GM19025 (cell line): ENCODE data around the gene CMTM8.

Experiments
- ATAC-seq: cut with Tn5 transposase; IDR thresholded peaks from one replicate; pipeline ENCODE4 v1.9.1; 2021; ENCODE audit warnings: mild to moderate bottlenecking, low read depth, moderate library complexity; ENCODE audit not compliant: unreplicated experiment

The CMTM8 gene

GRCh38 chr3:32325927-32326326 is 87.4 kb downstream of the CMTM8 start:
- no peak for ATAC-seq

DNA sequence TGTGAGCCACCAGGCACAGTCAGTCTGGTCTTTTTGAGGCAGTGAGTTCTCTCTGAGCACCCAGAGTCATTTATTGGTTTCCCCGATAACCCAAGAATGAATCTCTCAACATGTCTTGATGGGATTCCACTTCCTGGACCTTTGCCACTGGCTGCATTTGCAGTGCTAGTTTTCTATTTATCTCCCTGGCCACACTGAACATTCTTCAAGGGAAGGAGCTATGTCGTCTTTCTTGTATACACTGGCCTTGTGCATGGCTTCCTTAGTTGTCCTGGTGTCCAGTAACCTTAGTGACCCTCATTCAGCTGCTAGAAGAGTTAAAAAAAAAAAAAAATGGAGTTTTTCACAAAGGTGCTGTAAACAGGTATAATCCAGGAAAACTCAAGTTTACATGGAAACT is 88.3 kb downstream of the CMTM8 start:
- ATAC-seq: no peak

DNA sequence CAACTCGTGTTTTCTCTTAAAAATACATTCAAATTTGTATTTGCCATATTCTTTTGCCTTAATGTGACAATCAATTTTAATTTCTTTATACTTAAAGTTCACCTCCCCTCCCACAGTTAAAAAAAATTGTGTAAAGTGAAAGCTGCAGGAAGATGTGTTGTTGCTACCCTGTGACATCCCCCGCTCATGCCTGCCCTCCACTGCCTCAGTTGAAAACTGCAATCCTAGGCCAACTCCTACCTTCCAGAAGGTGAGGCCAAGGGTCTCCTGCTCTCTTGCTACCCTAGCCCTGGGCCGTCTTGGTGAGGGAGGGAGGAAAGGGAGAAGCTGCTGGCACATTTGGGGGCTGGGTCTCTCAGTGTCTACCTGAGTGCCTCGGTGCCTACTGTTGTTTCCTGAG is 96.2 kb downstream of the CMTM8 start:
- no peak for ATAC-seq

DNA sequence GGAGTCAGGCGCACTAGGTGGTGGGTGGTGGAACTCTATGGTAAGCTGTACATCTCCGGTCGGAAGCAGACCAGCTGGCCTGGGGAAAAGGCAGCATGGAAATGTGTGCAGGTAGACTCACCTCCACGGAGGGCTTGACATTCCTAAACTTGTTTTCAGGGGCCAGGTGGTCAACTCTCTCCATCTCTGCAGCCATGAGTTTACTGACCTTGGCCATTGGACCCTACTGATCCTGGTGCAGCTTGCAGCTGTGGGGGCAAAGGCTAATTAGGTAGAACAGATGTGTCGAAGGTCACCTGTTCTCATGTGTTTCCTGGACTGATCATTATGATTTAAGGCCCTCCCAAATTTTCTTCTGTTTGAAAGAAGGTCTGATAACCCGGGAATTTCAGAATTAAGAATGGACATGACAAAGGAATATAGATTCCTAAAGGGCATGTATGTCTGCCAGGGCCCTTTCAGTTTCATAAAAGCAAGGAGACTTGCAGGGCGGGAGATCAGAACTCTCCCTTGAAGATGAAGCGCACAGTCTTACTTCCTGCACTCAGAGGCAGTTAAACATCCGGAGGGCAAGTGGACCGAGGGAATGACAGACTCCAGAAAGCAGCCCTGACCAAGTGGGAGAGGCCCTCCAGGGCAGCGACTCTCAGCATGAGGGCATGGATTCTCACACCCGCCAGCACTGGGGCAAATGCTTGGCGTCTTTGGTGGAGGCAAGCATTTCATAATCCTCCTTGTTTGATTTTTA is 97.1 kb downstream of the CMTM8 start:
- no peak for ATAC-seq

- ATAC-seq: no peak
Observed at GRCh38 chr3:32336113-32336498, 97.6 kb downstream of the CMTM8 start.

DNA sequence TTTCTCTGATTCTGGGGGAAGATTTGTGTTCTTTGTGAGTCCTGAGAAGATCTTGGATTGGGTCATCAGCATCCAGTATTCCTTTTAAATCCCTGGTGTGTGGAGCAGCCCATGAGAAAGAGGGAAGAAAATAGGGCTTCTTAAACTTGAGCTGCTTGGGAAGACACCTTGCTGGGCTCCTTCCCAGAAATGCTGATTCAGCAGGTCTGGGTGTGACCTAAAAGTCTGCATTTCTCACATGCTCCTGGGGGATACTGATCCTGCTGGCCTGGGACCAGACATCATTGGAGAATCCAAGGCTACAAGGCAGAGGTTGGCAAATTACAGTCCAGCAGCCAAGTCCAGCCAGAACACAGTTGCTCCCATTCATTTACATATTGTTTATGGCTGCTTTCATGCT is 99.0 kb downstream of the CMTM8 start:
- ATAC-seq: no peak

DNA sequence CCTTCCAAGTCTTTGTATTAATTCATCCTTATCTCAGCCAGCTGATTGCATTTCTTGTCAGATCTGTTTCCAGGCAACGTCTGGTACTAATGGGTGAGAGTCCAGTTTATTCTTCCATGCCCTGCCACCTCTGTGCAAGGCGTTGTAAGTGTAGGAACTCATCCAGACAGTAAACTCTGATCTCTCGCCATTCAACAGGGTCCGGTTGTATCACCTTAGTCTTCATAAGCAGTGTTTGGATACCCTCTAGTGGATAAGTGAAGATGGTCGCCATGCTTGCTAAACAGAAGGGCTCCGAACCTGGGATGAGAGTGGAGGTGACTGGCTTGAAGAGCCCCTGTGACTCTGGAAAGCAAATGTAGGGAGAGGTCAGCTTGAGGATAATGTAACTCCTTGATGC is 101.6 kb downstream of the CMTM8 start:
- no peak for ATAC-seq

DNA sequence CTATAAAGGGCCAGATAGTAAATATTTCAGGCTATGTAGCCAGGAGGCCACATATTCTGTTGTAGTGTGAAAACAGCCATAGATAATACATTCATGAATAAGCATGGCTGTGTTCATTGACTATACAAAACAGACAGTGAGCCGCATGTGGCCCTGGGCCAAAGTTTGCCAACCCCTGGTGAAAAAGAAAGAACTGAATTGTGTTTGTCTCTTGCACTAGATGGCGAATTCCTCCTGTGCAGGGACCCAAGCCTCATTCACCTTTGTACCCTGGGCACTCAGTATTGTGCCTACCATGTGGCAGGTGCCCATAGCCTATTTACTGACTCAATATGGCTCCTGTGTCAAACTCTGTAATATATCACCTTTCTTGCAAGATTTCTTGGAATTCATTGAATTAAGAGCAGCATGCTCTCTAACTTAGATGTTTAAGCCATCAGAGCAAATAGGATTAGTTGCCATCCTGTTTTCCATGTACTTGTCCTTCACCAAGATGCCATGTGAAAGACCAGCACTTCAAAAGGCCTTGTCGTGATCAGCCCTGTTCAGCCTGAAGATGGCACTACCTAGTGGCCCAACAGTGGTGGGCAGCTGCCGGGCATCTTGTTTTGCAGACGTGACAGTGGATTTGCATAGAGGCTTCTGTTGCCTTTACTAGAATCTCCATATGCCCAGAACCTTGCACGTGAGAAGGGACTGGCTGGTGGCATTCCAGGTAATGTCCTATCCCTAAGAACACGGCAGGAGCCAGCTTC is 102.3 kb downstream of the CMTM8 start:
- ATAC-seq: no peak

DNA sequence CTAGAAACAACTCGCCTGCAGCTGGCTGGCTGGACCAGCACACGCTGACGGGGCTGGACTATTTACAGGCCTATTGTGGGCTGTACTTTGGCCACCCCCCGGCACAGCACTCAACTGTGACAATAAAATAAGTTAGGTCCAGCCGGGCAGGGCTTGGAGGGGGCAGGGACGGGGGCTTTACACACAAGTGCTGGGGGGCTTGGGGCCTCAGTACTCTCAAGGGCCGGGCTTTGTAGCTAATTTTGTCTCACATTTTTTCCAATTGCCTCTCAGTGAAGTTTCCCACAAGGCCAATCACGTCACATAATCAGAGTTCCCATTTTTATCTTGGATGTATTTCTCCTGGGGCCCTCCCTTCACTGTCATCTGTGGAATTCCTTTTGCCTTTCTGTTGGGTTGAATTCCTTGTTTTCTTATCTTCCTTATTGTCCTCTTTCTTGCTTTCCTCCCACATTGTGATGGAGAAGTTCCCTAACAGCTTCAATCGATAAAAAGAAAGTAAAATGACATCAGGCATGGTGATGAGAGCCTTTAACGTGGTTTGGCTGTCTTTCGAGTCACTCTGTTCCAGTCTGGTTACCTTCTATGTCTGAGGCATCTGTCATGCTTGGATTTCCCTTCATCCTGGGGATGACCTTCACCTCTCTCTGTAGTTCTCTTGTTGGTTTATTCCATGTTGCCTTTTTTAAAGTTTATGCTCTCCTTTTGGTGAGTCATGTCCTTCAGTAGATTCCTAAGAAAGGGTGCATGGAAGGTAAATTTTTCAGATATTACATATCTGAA is 109.1 kb downstream of the CMTM8 start:
- no peak for ATAC-seq

DNA sequence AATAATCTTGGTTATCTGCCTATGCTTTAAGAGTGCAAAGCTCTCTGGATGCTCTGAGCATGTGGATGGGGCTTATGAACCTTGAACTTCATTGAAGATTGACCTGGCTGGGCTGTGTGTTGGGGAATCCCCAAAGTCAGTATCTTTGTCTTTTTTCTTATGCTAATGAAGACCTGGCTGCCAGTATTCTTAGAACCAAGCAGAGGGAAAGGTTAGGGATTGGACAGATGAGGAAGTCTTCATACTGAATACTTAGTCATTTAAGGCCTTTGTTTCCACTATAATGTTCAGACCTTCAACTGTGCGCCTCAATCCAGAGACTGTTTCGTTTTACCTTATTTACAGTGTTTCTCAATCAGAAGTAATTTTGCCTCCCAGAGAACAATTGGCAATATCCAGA is 110.7 kb downstream of the CMTM8 start:
- no peak for ATAC-seq

DNA sequence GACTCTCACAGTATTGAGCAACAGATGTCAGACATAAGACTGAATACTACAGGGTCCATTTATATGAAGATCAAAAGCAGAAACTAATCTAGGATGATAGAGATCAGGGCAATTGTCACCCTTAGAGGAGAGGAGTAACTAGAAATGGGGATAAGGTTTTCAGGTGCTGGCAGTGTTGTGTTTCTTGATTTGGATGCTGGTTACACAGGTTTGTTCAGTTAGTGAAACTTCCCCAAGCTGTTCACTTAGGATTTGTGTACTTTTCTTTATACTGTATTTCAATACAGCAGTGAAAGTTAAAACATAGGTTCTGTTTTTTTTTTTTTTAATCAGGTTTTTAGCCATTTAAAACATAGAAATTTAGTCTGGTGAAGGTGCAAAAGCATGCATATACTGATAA is 114.1 kb downstream of the CMTM8 start:
- no peak for ATAC-seq

DNA sequence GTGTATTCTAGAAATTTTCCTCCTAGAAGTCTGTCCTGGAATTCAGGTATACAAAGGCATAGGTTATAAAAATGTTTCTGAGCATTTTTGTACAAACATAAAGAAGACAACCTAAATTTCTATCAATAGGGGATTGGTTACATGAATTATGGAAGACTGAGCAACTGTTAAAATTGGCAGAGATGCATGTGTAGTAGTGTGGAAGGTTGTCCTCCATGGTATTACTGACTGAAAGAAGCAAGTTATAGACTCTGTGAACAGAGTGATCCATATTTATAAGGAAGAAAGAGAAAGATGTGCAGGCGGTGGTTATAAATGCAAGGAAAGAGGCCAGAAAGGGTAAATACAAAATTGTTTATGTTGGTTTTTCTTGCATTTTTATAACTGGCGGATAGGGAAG is 114.9 kb downstream of the CMTM8 start:
- ATAC-seq: no peak

- no peak for ATAC-seq
Observed at GRCh38 chr3:32354362-32354778, 115.9 kb downstream of the CMTM8 start.

DNA sequence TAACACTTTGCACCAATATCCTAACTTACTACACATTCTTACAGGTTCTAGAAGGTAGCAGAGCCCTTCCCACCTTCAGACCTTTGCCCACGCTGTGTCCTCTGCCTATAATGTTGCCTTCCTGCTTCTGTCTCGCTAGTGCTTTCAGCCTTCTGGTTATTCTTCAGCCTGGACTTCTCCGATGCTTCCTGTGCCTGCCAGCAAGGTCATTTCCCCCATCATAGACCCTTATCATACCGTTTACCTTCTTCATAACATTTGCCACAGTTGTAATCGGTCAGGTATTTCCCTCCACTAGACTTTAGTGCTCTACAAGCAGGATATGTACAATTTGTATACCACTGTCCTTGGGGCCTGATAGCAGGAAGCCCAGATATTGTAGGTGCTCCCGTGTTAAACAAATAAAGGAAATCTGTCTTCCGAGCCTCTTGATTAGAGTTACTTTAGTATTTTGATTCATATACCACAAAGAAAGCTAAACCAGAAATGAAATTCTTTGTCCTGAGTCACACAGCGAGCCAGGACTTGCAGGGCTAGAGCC is 117.3 kb downstream of the CMTM8 start:
- ATAC-seq: no peak

DNA sequence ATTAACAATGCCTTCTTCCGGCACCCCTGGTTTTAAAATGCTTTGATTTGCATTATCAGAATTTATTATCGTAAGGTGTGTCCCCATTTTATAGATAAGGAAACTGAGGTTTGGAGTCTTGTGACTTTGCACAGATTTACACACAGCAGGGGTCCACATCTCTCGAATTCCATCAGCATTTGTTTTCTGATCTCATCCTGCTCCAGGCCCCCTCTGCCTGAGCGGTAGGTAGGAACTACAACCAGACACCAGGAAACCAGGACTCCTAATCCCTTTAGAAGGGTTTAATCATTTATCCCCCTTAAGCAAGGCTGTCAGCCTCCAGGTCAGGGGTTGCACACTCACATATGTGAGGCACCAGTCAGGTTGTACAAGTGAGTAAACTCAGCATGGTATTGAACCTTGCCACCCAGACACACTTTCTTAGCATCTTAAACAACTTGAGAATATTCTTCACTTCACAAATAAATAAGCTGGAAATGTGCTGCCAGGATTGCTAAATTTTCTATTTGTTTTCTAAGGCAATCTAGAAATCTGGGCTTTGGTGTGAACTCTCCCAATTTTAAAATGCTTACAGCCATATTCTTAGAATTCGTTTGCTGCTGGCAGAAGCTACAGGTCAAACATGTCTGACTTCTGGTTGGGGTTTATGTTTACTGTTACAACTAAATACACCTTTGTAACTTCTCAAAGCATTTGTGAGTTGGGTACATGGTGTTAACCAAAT is 121.4 kb downstream of the CMTM8 start:
- ATAC-seq: no peak

DNA sequence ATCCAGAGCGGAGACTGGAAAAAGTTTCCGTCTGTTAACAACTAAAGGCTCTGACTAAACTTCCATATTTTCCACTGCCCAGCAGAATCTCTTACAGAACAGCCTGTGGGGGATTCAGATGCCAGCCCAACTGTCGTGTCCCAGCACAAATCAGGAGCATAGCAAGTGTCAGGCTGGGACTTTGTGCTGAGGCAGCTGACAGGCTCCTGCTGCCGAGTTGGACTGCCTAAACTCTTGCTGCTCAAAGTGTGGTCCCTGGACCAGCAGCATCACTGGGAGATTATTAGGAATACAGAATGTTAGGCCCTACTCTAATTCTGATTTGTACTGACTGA is 122.0 kb downstream of the CMTM8 start:
- ATAC-seq: no peak

- ATAC-seq: no peak
Observed at GRCh38 chr3:32366638-32367397, 128.3 kb downstream of the CMTM8 start.

GRCh38 chr3:32367442-32367841 is 129.0 kb downstream of the CMTM8 start:
- ATAC-seq: no peak

DNA sequence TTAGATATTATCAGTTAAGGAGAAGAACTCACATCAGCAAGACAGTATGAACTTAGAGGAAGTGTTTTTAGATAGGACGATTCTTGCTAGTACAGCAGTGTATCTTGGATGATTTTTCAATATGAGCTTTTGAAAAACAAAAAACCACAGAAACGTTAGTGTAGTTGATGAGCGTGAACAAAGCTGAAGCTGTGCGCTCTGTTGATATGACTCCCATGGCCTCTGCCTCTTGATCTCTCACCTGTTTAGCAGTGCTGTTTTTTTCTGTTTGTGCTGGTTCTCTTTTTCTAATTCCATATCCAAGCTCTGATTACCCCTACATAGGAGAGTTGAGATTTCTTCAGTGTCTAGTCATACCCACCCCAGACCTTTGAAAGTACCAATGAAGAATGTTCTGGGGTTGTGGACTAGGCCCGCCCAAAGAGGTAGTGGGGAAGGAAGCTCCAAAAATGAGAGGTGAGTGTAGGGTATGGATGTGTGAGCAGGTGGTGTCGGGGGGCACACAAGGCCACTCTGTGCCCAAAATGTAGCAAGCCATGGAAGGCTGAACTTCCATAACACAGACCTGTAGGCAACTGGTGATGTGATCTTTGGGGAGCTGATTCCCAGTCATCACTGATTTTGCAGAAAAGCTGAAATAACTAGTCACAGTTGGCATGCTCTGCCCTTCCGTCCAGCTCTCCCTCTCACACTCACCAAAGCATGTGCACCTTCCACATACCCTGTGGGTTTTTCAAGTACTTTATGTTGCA is 133.2 kb downstream of the CMTM8 start:
- ATAC-seq: no peak
